ENCODE measurements around the gene RAB3GAP2.

GRCh38 chr1:220182111-220182510 lies 90.1 kb downstream of the RAB3GAP2 start:
- TF ChIP-seq PAX5 (IDR thresholded peaks at IDR 0.05; ENCODE audit: insufficient read depth, low read length, severe bottlenecking) (no peak), POLR2A (IDR thresholded peaks at IDR 0.05; ENCODE audit: low read depth, low read length) (no peak), POLR2AphosphoS5 (IDR thresholded peaks at IDR 0.05; ENCODE audit: low read depth, low read length) (no peak)
